PC-9 (cell line): ENCODE measurements around the gene TRPM6.

Source experiments
- CTCF ChIP-seq: fragments of 200-600 bp; sonication (generic); conservative IDR thresholded peaks from 2 replicates; pipeline ENCODE4 v1.6.1; 2017; ENCODE audit warnings: mixed run types, antibody characterized with exemption, mild to moderate bottlenecking, moderate library complexity
- EZH2 ChIP-seq: fragments of 200-600 bp; sonication (generic); IDR thresholded peaks from 2 replicates; pipeline ENCODE4 v1.8.0; 2017; ENCODE audit warnings: antibody characterized with exemption, low read depth

- TF ChIP-seq CTCF (no peak), EZH2 (no peak)
Measured at GRCh38 chr9:74762950-74763349, 124.8 kb downstream of the TRPM6 start.
